ENCODE measurements around the gene MDP1.

MDP1 gene

DNA sequence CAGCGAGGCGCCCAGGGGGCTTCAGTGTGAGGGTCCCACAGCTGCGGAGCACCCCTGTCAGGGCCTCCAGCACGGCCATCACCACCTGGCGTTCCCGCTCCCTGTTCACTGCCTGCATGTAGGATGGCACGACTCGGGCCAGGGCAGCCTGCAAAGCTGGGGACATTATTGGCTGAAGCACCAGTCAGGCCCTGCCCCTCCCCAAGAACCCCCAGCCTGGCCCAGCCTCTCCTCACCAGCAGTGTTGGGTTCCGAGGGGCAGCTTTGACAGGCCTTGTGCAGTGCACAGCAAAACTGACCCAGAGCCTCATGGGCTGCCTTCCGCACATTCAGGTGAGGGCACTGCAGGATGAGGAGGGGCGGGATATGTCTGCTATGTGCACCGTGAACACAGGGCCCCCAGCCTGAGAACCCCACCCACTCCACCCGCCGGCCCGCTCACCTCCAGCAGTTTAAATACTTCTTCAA lies 32.8 kb downstream of the MDP1 start:
- DNase-seq (ENCODE audit: insufficient read length): no peak

DNA sequence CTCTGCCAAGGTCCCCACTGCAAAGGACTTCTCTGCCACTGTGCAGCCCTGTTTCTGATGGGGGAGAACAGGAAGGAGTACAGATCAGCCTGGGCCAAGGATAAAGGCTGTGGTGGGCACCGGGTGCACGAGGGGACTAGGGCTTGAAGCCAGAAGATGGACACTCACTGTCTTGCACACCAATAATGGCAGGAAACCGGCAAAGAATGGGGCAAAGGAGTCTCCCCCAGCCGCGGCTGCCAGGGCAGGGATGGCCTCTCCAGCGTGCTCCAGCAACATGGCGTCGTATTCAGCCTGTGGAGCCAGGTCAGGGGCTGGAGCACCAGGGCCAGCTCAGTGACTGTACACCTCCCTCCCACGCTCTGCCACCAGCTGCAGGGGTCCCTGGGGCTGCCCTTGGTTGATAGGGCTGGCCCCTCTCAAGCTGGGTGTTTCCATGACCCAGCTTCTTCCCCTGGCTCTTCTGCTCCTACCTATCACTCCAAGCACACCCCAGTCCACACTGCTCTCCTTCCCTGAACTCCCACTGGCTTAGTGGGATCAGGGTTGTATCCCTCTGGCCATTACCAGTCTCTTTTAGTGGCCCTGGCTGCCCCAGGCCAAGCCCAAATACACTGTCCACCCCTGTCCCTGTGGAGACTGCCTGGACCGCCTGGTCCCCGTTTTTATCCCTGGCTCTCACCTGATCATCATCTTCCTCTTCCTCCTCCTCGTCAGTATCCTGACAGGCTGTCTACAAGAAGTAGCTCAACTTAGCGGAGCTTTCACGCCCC lies 33.6 kb downstream of the MDP1 start:
- TF ChIP-seq POLR2A (IDR thresholded peaks at IDR 0.05; ENCODE audit: low read depth, low read length) (0 out of 2 replicates have a peak, but pooled peaks have one; percentile 17), POLR2AphosphoS5 (IDR thresholded peaks at IDR 0.05; ENCODE audit: low read depth, low read length) (0 out of 2 replicates have a peak, but pooled peaks have one; percentile 40), TAF1 (IDR thresholded peaks at IDR 0.05; ENCODE audit: borderline replicate concordance, low read depth, low read length) (no peak)
- no peak for FAIRE-seq
- no peak for DNase-seq (ENCODE audit: insufficient read length)

More for the DNA sequence above, 32.8 kb downstream of the MDP1 start:
- no peak for FAIRE-seq
- TF ChIP-seq POLR2A (IDR thresholded peaks at IDR 0.05; ENCODE audit: low read depth, low read length) (0 out of 2 replicates have a peak, but pooled peaks have one; percentile 2), POLR2AphosphoS5 (IDR thresholded peaks at IDR 0.05; ENCODE audit: low read depth, low read length) (no peak)

DNA sequence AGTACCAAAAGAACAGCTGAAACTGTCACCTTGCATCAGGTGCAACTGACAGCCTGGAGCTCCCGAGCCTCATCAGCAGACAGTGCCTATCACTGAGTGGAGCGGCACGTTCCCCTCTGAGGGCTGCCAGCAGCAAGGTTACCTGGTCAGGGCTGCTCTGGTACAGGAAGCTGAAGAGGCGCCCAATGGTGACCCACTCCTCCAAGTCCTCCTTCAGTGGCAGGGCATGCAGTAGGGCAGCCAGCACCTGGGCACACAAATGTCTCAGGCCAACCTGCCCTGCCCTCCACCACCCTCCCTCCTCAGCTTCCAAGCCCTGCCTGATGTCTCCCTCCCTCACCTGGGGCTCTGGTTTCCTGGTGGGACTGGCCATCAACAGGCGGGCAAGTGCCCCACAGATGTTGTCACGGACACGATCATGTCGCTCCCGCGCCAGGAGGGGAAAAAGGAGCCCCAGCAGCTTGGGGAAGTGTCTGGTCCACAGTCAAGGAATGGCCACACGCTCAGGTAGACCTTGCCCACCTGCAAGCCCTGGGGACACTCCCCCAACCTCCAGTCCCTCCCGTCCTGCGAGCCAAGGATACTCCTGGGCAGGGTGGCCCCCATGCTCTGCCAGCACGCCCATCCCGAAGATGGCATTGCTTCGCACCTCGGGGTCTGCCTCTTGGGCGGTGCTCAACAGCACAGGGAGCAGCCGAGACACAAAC lies 34.3 kb downstream of the MDP1 start:
- DNase-seq (ENCODE audit: insufficient read length) (no peak), FAIRE-seq (no peak)
- TF ChIP-seq TAF1 (IDR thresholded peaks at IDR 0.05; ENCODE audit: borderline replicate concordance, low read depth, low read length) (no peak), POLR2A (IDR thresholded peaks at IDR 0.05; ENCODE audit: low read depth, low read length) (peak; percentile 64), POLR2AphosphoS5 (IDR thresholded peaks at IDR 0.05; ENCODE audit: low read depth, low read length) (peak; percentile 63; the same call in 1 of the 2 replicates)

DNA sequence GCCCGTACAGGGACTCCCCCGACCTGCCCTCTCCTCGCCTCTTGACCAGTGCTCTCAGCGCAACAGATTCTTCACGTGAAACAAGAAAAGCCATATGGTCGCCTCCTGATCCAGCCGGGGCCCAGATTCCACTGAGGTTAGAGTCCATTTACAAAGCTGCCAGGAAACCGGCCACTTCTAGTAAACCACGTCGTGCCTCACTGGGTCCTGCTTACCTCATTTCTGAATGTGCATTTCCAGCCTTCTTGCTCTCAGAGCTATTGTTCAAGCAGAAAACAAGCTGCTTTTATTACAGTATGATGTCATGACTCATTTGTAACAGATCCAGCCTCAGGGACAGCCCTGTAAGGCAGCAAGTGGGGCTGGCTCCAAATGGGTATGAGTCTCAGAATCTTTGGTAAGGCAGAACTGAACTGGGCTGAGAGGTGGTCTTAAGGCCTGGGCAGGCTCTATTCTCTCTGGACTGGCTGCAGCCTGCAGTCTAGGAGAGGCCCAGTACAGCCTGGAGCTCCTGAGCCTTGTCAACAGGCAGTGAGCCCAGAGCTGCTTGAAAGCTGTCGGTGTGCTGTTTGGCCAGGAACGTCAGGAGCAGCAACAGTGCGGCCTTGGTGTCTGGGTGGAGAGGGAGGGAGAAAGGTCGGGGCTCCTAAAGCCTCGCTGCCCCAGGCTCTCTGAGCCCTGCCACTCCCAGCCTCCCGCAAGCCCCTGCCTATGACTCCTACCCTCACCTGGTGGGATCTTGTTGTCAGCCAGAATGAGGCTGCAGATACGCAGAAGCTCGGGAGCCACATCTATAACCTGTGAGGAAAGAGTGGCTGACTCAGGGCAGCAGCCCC lies 35.7 kb downstream of the MDP1 start:
- DNase-seq (ENCODE audit: insufficient read length) (no peak), FAIRE-seq (no peak)
- peak; percentile 53 for TF ChIP-seq POLR2AphosphoS5 (IDR thresholded peaks at IDR 0.05; ENCODE audit: low read depth, low read length)
- no peak for TF ChIP-seq TAF1 (IDR thresholded peaks at IDR 0.05; ENCODE audit: borderline replicate concordance, low read depth, low read length)
- no peak; the same call in 1 of the 2 replicates for TF ChIP-seq POLR2A (IDR thresholded peaks at IDR 0.05; ENCODE audit: low read depth, low read length)

DNA sequence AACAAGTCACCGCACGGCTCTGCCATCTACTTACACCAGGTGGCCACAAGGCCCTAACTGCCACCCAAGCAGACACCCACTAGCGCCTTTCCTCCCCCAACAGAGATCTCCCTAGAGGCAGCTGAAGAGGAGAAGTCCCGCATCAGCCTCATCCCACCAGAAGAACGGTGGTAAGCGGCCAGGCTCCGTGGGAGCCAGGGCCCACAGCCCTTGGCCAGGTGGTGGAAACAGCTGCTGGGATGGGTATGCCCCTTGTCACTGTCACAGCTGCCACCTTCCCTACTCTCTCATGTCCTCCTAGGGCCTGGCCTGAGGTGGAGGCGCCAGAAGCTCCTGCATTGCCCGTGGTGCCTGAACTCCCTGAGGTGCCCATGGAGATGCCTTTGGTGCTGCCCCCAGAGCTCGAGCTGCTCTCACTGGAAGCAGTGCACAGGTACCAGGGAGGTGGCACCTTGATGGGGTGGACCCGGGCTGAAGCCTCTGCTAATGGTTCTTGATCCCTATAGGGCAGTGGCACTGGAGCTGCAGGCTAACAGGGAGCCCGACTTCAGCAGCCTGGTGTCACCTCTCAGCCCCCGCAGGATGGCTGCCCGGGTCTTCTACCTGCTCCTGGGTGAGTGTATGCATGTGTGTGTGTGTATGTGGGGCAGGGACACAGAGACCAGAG lies 36.4 kb downstream of the MDP1 start:
- FAIRE-seq (no peak), DNase-seq (ENCODE audit: insufficient read length) (no peak)
- peak; percentile 45; the same call in 1 of the 2 replicates for TF ChIP-seq POLR2AphosphoS5 (IDR thresholded peaks at IDR 0.05; ENCODE audit: low read depth, low read length)
- TF ChIP-seq TAF1 (IDR thresholded peaks at IDR 0.05; ENCODE audit: borderline replicate concordance, low read depth, low read length): no peak
- peak; percentile 30; the same call in 1 of the 2 replicates for TF ChIP-seq POLR2A (IDR thresholded peaks at IDR 0.05; ENCODE audit: low read depth, low read length)

DNA sequence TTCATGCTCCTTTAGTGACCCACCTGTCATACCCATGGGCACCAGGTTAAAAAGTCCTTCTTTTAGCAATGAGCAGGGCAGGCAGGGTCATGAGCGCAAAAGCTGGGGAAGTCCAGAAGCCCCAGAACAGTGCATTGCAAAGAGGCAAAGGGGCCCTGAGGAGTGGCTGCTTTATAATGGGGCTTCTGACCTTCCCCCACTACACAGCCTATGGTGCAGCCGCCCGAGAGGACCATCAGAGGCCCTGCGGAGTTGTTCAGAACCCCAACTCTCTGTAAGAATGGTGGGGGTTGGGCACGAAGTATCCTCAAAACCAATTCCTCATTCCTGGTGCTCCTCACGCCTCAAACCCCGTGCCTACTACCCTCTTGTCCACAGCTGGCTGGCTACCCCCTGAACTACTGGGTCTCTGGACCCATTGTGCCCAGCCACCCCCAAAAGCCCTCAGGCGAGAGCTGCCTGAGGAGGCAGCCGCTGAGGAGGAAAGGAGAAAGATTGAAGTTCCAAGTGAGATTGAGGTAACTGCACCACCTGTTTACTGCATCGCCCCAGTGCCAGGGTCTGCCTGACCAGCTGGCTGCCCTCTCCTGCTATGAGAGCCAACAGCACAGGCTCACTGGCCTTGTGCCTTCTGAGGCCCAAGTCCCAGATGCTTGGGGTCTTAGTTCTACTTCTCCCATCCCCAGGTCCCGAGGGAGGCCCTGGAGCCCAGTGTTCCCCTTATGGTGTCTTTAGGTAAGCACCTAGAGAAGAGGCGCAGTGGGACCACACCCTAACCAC lies 37.3 kb downstream of the MDP1 start:
- no peak for FAIRE-seq
- no peak for DNase-seq (ENCODE audit: insufficient read length)
- TF ChIP-seq TAF1 (IDR thresholded peaks at IDR 0.05; ENCODE audit: borderline replicate concordance, low read depth, low read length) (no peak), POLR2A (IDR thresholded peaks at IDR 0.05; ENCODE audit: low read depth, low read length) (no peak; the same call in none of the 2 replicates), POLR2AphosphoS5 (IDR thresholded peaks at IDR 0.05; ENCODE audit: low read depth, low read length) (no peak; the same call in 1 of the 2 replicates)

DNA sequence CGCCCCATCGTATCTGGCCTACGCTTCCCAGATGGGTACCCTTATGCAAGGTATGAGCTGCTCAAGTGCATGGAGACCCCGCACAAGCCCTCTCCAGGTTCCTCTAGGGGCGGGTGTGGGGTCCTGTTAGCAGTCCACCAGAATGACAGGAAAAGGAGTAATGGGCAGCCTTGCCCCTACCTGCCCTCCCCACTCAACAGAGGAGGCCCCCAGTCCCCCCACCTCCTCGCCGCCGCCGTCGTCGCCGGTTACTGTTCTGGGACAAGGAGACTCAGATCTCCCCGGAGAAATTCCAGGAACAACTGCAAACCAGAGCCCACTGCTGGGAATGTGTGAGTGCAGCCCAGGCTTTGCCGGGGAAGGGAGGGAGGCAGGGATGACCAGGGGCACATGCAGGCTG lies 38.0 kb downstream of the MDP1 start:
- TF ChIP-seq POLR2AphosphoS5 (IDR thresholded peaks at IDR 0.05; ENCODE audit: low read depth, low read length) (no peak; the same call in 1 of the 2 replicates), TAF1 (IDR thresholded peaks at IDR 0.05; ENCODE audit: borderline replicate concordance, low read depth, low read length) (no peak), POLR2A (IDR thresholded peaks at IDR 0.05; ENCODE audit: low read depth, low read length) (no peak)
- DNase-seq (ENCODE audit: insufficient read length): no peak
- FAIRE-seq: no peak

DNA sequence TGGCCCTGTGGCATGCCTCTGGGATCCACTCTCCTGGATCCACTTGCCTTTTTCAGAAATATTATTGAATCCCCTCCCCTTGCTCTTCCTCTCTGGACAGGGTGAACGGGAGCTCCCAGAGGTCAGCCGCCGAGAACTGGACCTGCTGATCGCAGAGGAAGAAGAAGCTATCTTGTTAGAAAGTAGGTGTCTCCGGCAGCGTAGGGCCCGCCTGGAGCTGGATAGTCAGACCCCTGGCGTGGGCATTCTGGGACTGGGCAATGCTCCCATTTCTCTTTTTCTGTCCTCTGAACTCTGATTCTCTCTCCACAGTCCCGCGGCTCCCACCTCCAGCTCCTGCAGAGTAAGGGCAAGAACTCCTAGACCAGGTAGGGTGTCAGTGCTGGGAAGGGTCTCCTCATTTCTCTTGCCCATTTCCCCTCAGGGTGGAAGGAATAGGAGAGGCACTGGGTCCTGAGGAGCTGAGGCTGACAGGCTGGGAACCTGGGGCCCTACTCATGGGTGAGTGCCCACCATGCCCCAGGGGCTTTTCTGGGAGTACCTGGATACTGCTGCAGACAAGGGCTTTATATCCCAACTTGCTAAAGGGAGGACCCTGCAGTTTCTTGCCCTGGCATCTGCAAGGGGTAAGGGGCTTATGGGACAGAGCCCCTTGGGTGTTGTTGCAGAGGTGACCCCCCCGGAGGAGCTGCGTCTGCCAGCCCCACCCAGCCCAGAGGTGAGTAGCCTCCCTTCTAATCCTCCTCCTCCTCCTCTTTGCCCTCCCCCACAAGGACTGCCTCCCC lies 38.6 kb downstream of the MDP1 start:
- TF ChIP-seq TAF1 (IDR thresholded peaks at IDR 0.05; ENCODE audit: borderline replicate concordance, low read depth, low read length) (no peak), POLR2A (IDR thresholded peaks at IDR 0.05; ENCODE audit: low read depth, low read length) (no peak; the same call in 1 of the 2 replicates), POLR2AphosphoS5 (IDR thresholded peaks at IDR 0.05; ENCODE audit: low read depth, low read length) (no peak)
- no peak for FAIRE-seq
- no peak for DNase-seq (ENCODE audit: insufficient read length)

DNA sequence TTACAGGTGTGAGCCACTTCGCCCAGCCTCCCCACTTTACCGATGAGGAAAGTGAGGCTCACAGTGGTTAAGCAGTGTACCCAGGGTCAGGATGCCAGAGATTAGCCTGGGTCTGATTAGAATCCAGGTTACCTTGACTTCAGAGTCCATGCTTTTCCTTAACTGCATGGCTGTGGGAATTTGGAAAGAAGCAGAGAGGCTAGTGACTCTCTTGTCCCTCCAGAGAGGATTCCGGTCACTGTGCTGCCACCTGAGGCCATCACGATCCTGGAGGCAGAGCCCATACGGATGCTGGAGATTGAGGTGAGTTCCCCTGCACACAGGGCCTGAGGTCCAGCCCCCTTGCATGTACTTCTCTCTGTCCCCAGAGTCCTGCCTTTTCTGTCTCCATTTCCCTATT lies 39.3 kb downstream of the MDP1 start:
- TF ChIP-seq TAF1 (IDR thresholded peaks at IDR 0.05; ENCODE audit: borderline replicate concordance, low read depth, low read length) (no peak), POLR2A (IDR thresholded peaks at IDR 0.05; ENCODE audit: low read depth, low read length) (0 out of 2 replicates have a peak, but pooled peaks have one; percentile 6), POLR2AphosphoS5 (IDR thresholded peaks at IDR 0.05; ENCODE audit: low read depth, low read length) (0 out of 2 replicates have a peak, but pooled peaks have one; percentile 22)
- DNase-seq (ENCODE audit: insufficient read length): no peak
- no peak for FAIRE-seq

Measured in GM12892 (cell line).